GM21381 (cell line): ENCODE data around the gene COMMD8.
"Not testable (repeated sequence)": the region's sequence is repeated elsewhere in the genome, so short reads cannot be mapped to it uniquely, and the experiment has no call there.

Source experiments
- ATAC-seq: cut with Tn5 transposase; IDR thresholded peaks from one replicate; pipeline ENCODE4 v1.9.1; 2021; ENCODE audit warnings: mild to moderate bottlenecking, moderate library complexity; ENCODE audit not compliant: unreplicated experiment

COMMD8 gene

GRCh38 chr4:47463235-47463956 lies at the start of gene COMMD8:
Gene COMMD8 (minus strand): TSS chr4:47463702. CDS start chr4:47463651, 51 bp downstream.
- ATAC-seq, result peak; percentile 92

- ATAC-seq, result peak; percentile 96
Measured at GRCh38 chr4:47510506-47511143, 47.1 kb upstream of the COMMD8 start.

GRCh38 chr4:47505666-47506065 lies 42.2 kb upstream of the COMMD8 start:
- ATAC-seq, result no peak

- no peak for ATAC-seq
Measured at GRCh38 chr4:47505147-47505546, 41.6 kb upstream of the COMMD8 start.

GRCh38 chr4:47500776-47501175 lies 37.3 kb upstream of the COMMD8 start:
- ATAC-seq, result no peak

- ATAC-seq, result no peak
Measured at GRCh38 chr4:47499700-47500099, 36.2 kb upstream of the COMMD8 start.

GRCh38 chr4:47498899-47499298 lies 35.4 kb upstream of the COMMD8 start:
- ATAC-seq, result no peak

- peak; percentile 16 for ATAC-seq
Measured at GRCh38 chr4:47494124-47494430, 30.6 kb upstream of the COMMD8 start.

GRCh38 chr4:47493238-47494123 lies 30.0 kb upstream of the COMMD8 start:
- peak; percentile 48 for ATAC-seq

- ATAC-seq, result peak; percentile 57
Measured at GRCh38 chr4:47490550-47490949, 27.0 kb upstream of the COMMD8 start.

- no peak for ATAC-seq
Measured at GRCh38 chr4:47488706-47489105, 25.2 kb upstream of the COMMD8 start.

- ATAC-seq, result not testable (repeated sequence)
Measured at GRCh38 chr4:47486727-47487126, 23.2 kb upstream of the COMMD8 start.

GRCh38 chr4:47486231-47486673 lies 22.8 kb upstream of the COMMD8 start:
- ATAC-seq, result no peak

- no peak for ATAC-seq
Measured at GRCh38 chr4:47485768-47486167, 22.3 kb upstream of the COMMD8 start.

- ATAC-seq, result peak; percentile 93
Measured at GRCh38 chr4:47485047-47485692, 21.7 kb upstream of the COMMD8 start, which contains the start of gene ATP10D. Gene ATP10D (plus strand): TSS chr4:47485275. CDS start chr4:47512541, 27,266 bp downstream.

GRCh38 chr4:47484168-47484567 lies 20.7 kb upstream of the COMMD8 start:
- peak; percentile 28 for ATAC-seq

- peak; percentile 2 for ATAC-seq
Measured at GRCh38 chr4:47483745-47484144, 20.2 kb upstream of the COMMD8 start.

- ATAC-seq, result no peak
Measured at GRCh38 chr4:47482326-47482725, 18.8 kb upstream of the COMMD8 start.

- ATAC-seq, result no peak
Measured at GRCh38 chr4:47478804-47479203, 15.3 kb upstream of the COMMD8 start.

GRCh38 chr4:47475411-47475810 lies 11.9 kb upstream of the COMMD8 start:
- no peak for ATAC-seq

GRCh38 chr4:47474799-47475198 lies 11.3 kb upstream of the COMMD8 start:
- no peak for ATAC-seq
